ENCODE measurements around the gene BACH1. TPM values are rescaled to one million over a fixed set of nuclear protein-coding genes. Genes with fewer than 3 reads are reported as not detected.
A peak's percentile ranks its signal among the peaks of the same experiment; 100 is the strongest.
"Not testable (repeated sequence)": the region's sequence is repeated elsewhere in the genome, so short reads cannot be mapped to it uniquely, and the experiment has no call there.

Gene BACH1
- total RNA-seq, 1 experiment from 2014 or later = 17.8 TPM

DNA sequence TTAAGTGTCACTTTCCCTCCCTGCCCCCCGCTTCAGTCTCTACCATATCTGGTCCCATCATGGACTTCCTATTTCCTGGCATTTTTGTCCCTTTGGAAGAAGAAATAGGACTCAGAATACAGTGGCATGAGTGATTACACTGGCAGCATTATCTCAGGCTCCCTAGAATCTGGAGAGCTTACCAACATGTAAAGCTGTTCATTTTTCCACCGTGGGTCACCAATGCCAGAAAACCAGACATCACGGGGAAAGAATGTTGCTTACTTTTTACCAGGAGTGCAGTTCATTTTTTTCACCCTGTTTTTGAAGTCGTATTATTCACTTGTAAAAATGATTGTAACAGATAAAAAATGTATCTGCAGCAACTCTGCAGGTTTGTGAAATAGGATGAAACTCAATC lies 44.8 kb downstream of the BACH1 start:
- no peak for DNase-seq (ENCODE audit: low spot score)

DNA sequence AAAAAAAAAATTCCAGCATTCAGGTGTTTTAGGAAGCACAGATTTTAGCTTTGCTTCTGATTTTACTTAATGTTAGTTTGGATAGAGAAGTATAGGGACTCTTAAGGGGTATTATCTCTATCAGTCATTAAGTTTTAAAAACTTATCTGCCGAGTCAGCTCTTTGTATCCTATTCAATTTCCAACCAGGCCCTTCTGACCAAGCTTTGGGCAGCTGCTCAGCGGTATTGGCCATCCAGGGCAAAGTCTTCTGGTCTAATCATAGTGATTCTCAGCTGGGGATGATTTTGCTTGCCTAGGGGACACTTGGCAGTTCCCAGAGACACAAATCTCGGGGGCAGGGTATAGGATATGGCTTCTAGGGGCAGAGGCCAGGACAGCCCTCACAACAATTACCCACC lies 47.6 kb downstream of the BACH1 start:
- no peak for DNase-seq (ENCODE audit: low spot score)

DNA sequence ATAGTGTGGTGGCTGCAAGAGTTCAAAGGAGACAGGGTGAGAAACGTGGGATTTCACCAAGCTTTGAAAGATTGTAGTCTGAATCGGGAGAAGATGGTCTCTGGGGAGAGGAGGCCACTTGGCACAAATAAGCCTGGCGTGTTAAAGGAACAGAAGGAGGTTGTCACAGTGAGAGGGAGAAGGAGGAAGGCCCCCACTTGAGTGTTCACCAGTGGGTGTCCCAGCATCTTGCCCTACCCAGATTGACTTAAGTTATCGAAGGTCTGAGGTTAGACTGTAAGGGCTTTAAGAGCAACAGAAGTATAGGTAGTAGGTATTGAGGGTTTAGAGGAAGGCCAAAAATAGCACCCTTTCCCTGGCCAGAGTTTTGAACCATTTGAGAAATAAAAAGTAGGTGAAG lies 48.0 kb downstream of the BACH1 start:
- DNase-seq (ENCODE audit: low spot score) = no peak

DNA sequence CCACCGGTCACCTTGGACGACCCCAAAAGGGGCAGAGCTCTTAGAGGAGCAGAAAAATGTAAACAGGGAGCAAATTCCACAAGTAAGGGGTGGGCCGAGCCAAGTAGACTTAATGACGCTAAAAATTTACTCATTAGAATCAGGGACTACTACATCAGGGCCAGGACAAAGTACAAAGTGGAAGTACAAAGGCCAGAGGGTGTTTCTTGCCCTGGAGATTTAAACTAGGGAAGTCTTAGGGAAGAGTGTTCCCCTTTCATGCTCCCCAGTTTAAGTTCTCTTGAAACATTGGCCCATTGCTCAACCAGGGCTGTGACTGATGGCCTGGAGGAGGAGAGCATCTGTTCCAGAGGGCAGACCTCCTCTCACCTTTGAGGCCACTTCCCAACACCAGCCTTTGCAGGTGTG lies 48.6 kb downstream of the BACH1 start:
- DNase-seq (ENCODE audit: low spot score) = no peak

GRCh38 chr21:29349702-29350101 lies 51.0 kb downstream of the BACH1 start:
- DNase-seq (ENCODE audit: low spot score) = no peak

DNA sequence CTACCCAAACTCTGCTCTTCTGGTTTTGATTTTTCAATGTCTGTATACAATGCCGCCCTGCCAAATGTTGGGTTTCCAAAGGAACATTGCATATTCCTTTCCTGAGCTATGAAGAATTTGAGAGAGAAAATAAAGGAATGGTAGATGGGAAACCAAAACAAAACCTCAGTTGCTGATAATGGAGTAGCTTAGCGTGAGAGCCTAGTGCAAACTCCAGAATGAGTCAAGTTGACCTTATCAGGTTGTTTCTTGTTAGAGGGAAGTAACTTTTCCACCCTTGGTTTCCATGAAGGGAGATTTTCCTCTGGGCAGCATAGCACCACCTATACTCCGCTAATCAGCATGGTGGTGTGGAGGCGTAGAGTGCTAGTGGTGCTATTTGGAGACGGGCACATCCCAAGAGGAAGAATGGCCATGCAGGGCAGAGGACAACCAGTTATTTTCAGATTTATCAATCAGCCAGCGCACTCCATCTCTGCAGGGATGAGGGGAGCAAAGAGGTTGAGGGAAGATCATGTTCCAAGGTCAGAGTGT lies 51.6 kb downstream of the BACH1 start:
- no peak for DNase-seq (ENCODE audit: low spot score)

- no peak for DNase-seq (ENCODE audit: low spot score)
Measured at GRCh38 chr21:29351691-29352090, 53.0 kb downstream of the BACH1 start.

DNA sequence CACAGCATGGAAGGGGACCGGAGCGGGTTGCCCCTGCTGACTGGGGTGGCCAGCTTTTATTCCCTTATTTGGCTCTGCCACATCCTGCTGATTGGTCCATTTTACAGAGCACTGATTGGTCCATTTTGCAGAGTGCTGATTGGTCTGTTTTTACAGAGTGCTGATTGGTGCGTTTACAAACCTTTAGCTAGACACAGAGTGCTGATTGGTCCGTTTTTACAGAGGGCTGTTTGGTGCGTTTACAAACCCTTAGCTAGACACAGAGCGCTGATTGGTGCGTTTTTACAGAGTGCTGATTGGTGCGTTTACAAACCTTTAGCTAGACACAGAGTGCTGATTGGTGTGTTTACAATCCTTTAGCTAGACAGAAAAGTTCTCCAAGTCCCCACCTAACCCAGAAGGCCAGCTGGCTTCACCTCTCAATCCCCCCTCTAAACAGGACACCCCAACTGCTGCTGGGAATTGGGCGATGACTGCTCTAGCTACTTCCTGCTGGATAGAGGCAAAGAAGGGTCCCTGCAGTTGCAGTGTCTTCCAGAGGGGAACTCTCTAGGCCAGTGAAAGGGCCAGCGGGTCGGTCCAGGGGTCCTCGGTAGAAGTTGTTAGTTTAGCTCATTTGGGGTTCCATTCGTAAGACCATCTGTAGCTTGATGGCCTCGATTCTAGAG lies 56.5 kb downstream of the BACH1 start:
- DNase-seq (ENCODE audit: low spot score) = not testable (repeated sequence)

DNA sequence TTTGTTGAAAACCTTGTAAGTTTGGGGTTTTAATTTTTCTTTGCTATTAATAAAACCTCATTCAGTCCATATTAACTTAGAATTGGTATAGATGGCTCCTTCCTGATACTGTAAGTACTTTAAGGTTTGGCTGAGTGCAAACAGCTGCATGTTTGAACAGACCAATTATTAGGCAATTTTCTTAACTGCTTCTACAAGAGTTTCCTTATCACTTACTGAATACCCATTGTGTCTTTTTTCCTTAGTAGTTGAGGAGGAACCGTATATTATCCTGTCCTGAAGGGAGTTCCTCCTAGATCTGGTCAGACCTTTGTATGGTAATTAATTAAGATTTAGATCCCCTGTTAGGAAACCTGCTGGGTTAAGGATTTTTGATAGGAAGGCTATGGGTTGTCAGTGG lies 57.6 kb downstream of the BACH1 start:
- DNase-seq (ENCODE audit: low spot score) = not testable (repeated sequence)

GRCh38 chr21:29356810-29357209 lies 58.1 kb downstream of the BACH1 start:
- not testable (repeated sequence) for DNase-seq (ENCODE audit: low spot score)

DNA sequence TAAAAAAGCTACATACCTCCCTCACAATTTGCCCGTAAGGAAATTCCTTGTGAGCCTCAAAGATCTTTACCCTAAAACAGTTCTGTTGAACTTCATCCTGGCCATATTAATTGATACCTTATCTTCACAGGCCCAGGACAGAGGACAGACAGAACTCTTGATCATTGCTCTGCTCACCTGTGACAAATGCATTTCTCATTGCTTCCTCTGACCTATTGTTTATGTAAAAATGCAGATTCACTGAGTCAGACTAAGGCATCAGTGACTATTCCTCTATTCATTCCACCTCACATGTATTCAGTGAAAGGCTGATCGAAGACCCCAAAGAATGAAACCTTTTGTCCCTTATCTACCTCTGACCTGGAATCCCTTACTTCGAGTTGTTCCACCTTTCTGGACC lies 61.0 kb downstream of the BACH1 start:
- DNase-seq (ENCODE audit: low spot score) = no peak

DNA sequence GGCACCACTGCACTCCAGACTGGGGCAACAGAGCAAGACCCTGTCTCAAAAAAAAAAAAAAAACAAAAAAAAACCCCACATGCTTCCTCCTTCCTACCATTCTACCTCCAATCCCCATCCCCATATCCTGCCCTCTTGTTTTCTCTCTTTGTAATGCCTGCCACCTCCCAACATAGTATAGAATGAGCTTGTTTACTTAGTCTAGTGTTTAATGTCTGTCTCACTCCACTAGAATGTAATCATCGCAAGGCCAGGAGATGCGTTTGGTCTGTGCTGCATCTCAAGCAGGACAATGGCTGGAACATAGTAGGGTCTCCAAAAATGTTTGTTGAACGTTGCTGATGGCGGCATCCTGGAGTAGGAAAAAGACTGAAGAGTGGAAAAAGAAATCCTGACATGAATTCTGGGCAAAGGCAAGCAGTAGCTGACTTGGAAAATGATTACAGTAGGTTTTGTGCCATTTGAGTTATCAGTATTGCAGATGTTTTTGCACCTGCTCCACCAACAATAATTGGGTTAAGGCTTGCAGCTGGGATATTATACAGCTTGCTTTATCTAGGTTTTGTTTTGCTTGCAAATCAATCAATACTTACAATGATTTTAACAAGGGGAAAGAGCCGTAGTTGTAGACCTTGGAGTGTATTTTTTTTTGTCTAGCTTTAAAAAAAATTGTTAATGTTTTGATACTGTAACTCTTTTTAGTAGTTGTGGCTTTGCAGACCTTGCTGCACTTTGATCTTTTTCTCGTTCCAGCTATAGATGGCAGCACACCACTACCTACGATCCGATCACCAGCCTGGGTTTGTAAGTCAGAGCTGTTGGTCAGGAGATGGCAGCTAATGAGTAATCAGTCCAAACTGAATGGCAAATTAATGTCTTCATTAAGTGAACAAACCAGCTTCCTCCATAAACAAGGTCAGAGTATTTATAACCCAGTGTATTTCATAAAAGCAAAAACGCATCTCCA lies 62.4 kb downstream of the BACH1 start:
- DNase-seq (ENCODE audit: low spot score) = peak; percentile 24

DNA sequence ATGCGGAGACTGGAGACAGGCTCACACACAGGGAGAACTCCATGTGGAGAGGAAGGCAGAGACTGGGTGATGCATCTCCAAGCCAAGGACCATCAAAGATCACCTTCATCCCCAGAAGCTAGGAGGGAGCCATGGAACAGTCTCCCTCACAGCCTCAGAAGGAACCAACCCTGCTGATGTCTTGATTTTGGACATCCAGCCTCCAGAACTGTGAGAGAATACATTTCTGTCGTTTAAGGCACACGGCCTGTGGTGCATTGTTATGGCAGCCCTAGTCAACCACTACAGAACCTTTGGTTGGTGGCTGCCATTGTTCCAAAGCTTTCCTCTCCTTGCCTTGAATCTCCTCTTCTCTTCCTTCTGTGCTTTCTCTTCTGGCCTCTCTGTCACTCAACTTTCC lies 64.0 kb downstream of the BACH1 start:
- DNase-seq (ENCODE audit: low spot score) = no peak

DNA sequence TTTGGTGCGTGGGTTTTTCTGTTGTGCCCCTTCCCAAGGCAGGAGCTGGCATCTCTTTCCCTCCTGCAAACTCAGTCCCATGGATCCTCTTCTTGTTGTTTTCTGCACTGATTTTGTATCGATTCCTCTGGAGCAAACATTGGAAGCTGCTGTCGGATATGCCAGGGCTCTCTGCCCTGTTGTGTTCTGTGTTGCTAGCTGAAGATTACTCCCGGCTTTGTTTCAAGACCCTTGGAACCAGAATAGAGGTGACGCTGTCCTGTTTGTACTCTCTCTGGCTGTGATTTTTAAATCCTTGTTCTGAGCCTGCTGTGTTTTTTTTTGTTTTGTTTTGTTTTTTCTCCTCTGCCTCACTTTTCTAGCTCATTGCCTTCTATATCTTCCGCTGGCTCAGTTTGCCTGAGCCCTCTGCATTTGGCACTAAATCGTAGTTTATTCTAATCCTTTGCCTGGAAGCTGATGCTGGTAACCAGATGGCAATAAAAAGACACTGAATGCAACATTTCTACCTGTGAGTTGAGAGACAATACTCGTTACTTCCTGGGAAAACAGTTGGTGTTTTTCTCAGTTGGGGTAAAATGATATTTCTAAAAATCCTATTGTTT lies 67.0 kb downstream of the BACH1 start:
- DNase-seq (ENCODE audit: low spot score) = no peak

GRCh38 chr21:29366532-29366931 lies 67.8 kb downstream of the BACH1 start:
- DNase-seq (ENCODE audit: low spot score) = no peak

DNA sequence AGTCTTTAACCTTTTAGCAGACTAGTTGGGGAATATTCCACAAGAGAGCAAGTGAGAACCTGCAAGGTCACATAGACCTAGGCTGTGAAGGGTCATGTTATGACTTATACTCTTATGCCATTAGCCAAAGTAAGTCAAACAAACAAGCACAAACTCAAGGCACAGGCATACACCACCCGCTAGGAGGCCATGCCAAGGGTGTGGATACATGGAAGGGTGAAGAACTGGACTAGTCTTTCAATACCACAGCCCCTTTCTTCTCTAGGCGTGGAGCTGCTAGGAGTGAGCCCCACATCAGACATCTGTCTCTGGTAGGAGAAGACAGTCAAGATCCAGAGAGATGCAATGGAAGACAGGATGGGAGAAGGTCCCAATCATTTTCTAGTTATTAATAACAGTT lies 68.6 kb downstream of the BACH1 start:
- DNase-seq (ENCODE audit: low spot score) = no peak

GRCh38 chr21:29368906-29369305 lies 70.2 kb downstream of the BACH1 start:
- no peak for DNase-seq (ENCODE audit: low spot score)

DNA sequence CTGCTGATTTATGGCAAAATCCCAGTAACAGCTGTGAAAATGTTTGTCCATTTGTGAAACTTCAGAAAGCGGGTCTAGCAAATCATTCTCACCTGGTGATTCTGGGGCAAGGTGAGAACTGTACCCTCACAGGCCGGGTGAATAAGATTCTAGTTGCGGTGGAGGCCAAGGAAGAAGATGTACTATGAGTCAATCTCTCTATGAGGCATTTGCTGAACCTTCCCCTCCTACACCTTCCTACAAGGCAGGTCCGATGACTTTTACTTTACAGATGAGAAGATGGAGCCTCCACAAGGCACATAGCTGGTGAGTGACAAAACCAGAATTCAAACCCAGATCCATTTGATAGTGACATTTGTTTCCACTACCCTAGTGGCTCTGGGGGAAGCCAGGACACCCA lies 72.7 kb downstream of the BACH1 start:
- no peak for DNase-seq (ENCODE audit: low spot score)

- DNase-seq (ENCODE audit: low spot score) = peak; percentile 75
Measured at GRCh38 chr21:29372063-29372802, 73.5 kb downstream of the BACH1 start.

DNA sequence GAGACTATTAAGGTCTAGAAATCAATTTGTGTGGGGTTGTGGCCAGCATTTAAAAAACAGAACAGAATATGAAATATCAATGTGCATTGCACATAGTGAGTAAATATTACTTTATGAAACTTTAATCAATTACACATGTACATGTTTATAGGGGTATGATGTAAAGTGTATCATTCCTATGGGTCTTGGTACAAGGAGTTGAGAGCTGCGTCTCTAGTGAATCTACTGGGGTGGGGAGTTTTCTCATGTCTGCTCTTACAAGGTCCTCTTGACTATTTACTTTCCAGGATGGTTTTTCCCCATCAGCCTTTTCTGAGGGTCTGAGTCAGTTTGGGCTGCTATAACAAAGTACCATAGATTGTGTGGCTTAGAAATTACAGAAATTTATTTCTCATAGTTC lies 75.8 kb downstream of the BACH1 start:
- DNase-seq (ENCODE audit: low spot score) = no peak

- peak; percentile 40 for DNase-seq (ENCODE audit: low spot score)
Measured at GRCh38 chr21:29376556-29376955, 77.8 kb downstream of the BACH1 start.

- no peak for DNase-seq (ENCODE audit: low spot score)
Measured at GRCh38 chr21:29377266-29377665, 78.5 kb downstream of the BACH1 start.

All from HT-29 (cell line).